Tibial nerve (tissue), 3 donors: ENCODE results near the gene SLC16A2.

Experiments used
- CTCF ChIP-seq, 5 experiments: fragments of 200-600 bp in 3 of 5; fragments of 450-650 bp in 2 of 5; sonication (generic) in 3 of 5; IDR thresholded peaks; one replicate each; pipeline ENCODE4 v1.5.1; 2016 to 2019; ENCODE audit warnings: antibody characterized with exemption in 5 of 5, mild to moderate bottlenecking in 3 of 5, moderate library complexity in 2 of 5
- POLR2A ChIP-seq, 2 donors: fragments of 450-650 bp; IDR thresholded peaks; one replicate each; pipeline ENCODE4 v1.6.1; 2017; ENCODE audit warnings: antibody characterized with exemption in 2 of 2, mild to moderate bottlenecking in 2 of 2, moderate library complexity in 2 of 2

GRCh38 chrX:74377282-74377681 is 44.0 kb upstream of the SLC16A2 start:
- TF ChIP-seq CTCF (IDR thresholded peaks at IDR 0.05): no peak
- no peak for TF ChIP-seq POLR2A (IDR thresholded peaks at IDR 0.05)
